Endodermal cell (in vitro differentiated cells): ENCODE results near the gene MFAP3L. TPM values are rescaled to one million over a fixed set of nuclear protein-coding genes. Genes with fewer than 3 reads are reported as not detected.
A peak's percentile ranks its signal among the peaks of the same experiment; 100 is the strongest.

Source experiments
- DNase-seq: peaks from one replicate; pipeline ENCODE4 v3.0.0-alpha.2; 2017
- H3K27ac ChIP-seq: 2 replicates; pipeline ENCODE4 v1.5.1; 2013; ENCODE audit warnings: mild to moderate bottlenecking, low read depth, low read length, moderate library complexity
- H3K27me3 ChIP-seq: 2 replicates; pipeline ENCODE4 v1.6.1; 2013; ENCODE audit warnings: mild to moderate bottlenecking, low read length, moderate library complexity; ENCODE audit not compliant: insufficient read depth, control insufficient read depth, poor library complexity, severe bottlenecking
- H3K36me3 ChIP-seq: 2 replicates; pipeline ENCODE4 v1.7.0; 2013; ENCODE audit warnings: mild to moderate bottlenecking, low read length, moderate library complexity; ENCODE audit not compliant: control insufficient read depth, insufficient read depth
- H3K4me1 ChIP-seq: one replicate; pipeline ENCODE4 v1.7.0; 2013; ENCODE audit warnings: low read length; ENCODE audit not compliant: control insufficient read depth, insufficient read depth
- H3K4me3 ChIP-seq: 2 replicates; pipeline ENCODE4 v1.5.1; 2013; ENCODE audit warnings: mild to moderate bottlenecking, low read length, moderate library complexity
- H3K9ac ChIP-seq: 2 replicates; pipeline ENCODE4 v1.6.1; 2013; ENCODE audit warnings: mild to moderate bottlenecking, low read length, moderate library complexity; ENCODE audit not compliant: poor library complexity, severe bottlenecking; ENCODE audit errors: extremely low read depth
- H3K9me3 ChIP-seq: 2 replicates; pipeline ENCODE4 v1.6.1; 2013; ENCODE audit warnings: mild to moderate bottlenecking, low read length, moderate library complexity; ENCODE audit not compliant: control insufficient read depth
- H3K27ac Mint-ChIP-seq: 2 replicates; pipeline ENCODE4 v1.8.0; 2020; ENCODE audit warnings: mixed read lengths
- H3K27me3 Mint-ChIP-seq: 2 replicates; pipeline ENCODE4 v1.8.0; 2021; ENCODE audit warnings: mild to moderate bottlenecking, mixed read lengths; ENCODE audit not compliant: insufficient read depth
- H3K36me3 Mint-ChIP-seq: 2 replicates; pipeline ENCODE4 v1.8.0; 2020; ENCODE audit warnings: low read depth, mixed read lengths
- H3K4me1 Mint-ChIP-seq: 2 replicates; pipeline ENCODE4 v1.8.0; 2020; ENCODE audit warnings: mixed read lengths
- H3K4me3 Mint-ChIP-seq: 2 replicates; pipeline ENCODE4 v1.8.0; 2020; ENCODE audit warnings: mild to moderate bottlenecking, moderate library complexity, mixed read lengths
- H3K9me3 Mint-ChIP-seq: 2 replicates; pipeline ENCODE4 v1.8.0; 2020; ENCODE audit warnings: mild to moderate bottlenecking, mixed read lengths
- WGBS, 2 experiments: methylation state at CpG; one replicate each; pipeline versions ENCODE4 v1.1.5 to v1.1.7; 2013; ENCODE audit warnings: missing lambda C conversion rate in 2 of 2, mixed read lengths in 1 of 2; ENCODE audit not compliant: insufficient coverage in 1 of 2, insufficient read length in 1 of 2; 5-methylcytosine and 5-hydroxymethylcytosine counted together
- total RNA-seq, 2 donors: library from RNA; stranded (reverse); fragmentation: NEBNext Ultra II Directional in 1 of 2; extraction: Animal tissue kit (Norgen Biotek cat#: 25700) in 1 of 2; gene quantifications; 2 replicates in 1 of 2; 3 replicates in 1 of 2; pipeline ENCODE4 v1.2.1, GENCODE V29; 2021
- TF ChIP-seq, protein P1 (sequence below): fragments of 200-600 bp; sonication (generic); conservative IDR thresholded peaks from 2 replicates; pipeline ENCODE4 v1.5.0; 2021; ENCODE audit warnings: antibody characterized with exemption, mild to moderate bottlenecking

Gene MFAP3L
- total RNA-seq, 2 donors from 2014 or later, result 19.6 to 25.3 TPM

GRCh38 chr4:170030121-170030520 lies 3.9 kb upstream of the MFAP3L start:
- Mint-ChIP-seq H3K4me3 (no peak overlapping the region), H3K4me1 (peaks cover 21% of the 10 kb centered on the region), H3K9me3 (peaks cover 4% of the 10 kb centered on the region), H3K27me3 (peaks cover 31% of the 10 kb centered on the region), H3K36me3 (no peaks in the 10 kb centered on the region), H3K27ac (no peak overlapping the region)
- Histone ChIP-seq H3K36me3 (no peaks in the 10 kb centered on the region), H3K9ac (no peak overlapping the region), H3K4me1 (no peaks in the 10 kb centered on the region), H3K27me3 (peaks cover 31% of the 10 kb centered on the region), H3K9me3 (no peaks in the 10 kb centered on the region), H3K27ac (no peak overlapping the region), H3K4me3 (no peak overlapping the region)
- 80% methylated on average over 1 of the region's 1 CpG; no CpG with 5 or more reads in 1 of the 2 experiments for WGBS, 2 experiments
- no peak for DNase-seq
- TF ChIP-seq, protein P1, sequence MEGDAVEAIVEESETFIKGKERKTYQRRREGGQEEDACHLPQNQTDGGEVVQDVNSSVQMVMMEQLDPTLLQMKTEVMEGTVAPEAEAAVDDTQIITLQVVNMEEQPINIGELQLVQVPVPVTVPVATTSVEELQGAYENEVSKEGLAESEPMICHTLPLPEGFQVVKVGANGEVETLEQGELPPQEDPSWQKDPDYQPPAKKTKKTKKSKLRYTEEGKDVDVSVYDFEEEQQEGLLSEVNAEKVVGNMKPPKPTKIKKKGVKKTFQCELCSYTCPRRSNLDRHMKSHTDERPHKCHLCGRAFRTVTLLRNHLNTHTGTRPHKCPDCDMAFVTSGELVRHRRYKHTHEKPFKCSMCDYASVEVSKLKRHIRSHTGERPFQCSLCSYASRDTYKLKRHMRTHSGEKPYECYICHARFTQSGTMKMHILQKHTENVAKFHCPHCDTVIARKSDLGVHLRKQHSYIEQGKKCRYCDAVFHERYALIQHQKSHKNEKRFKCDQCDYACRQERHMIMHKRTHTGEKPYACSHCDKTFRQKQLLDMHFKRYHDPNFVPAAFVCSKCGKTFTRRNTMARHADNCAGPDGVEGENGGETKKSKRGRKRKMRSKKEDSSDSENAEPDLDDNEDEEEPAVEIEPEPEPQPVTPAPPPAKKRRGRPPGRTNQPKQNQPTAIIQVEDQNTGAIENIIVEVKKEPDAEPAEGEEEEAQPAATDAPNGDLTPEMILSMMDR, result no peak

- Histone ChIP-seq H3K4me3 (peak overlapping the region; percentile 90), H3K9ac (no peak overlapping the region), H3K27ac (no peak overlapping the region), H3K9me3 (no peaks in the 10 kb centered on the region), H3K4me1 (peaks cover 3% of the 10 kb centered on the region), H3K36me3 (no peaks in the 10 kb centered on the region), H3K27me3 (peaks cover 44% of the 10 kb centered on the region)
- Mint-ChIP-seq H3K9me3 (peaks cover 4% of the 10 kb centered on the region), H3K36me3 (peaks cover 7% of the 10 kb centered on the region), H3K27me3 (peaks cover 33% of the 10 kb centered on the region), H3K27ac (peak overlapping the region; percentile 88), H3K4me1 (peaks cover 27% of the 10 kb centered on the region), H3K4me3 (peak overlapping the region; percentile 80)
- TF ChIP-seq, protein P1, result no peak
- peak; percentile 99 for DNase-seq
- WGBS, 2 experiments, result 9 to 10% methylated on average over 10 to 37 of the region's 37 CpGs
These were observed 1.1 kb upstream of the MFAP3L start for GRCh38 chr4:170027181-170027829.

GRCh38 chr4:170025523-170026252 lies 507 bp downstream of the MFAP3L start:
- 2 to 6% methylated on average over 19 to 74 of the region's 74 CpGs for WGBS, 2 experiments
- TF ChIP-seq, protein P1, result no peak
- peak overlapping the region; percentile 77 for H3K4me3 ChIP-seq
- H3K27ac ChIP-seq, result no peak overlapping the region
- H3K4me1 ChIP-seq, result peaks cover 3% of the 10 kb centered on the region
- Mint-ChIP-seq H3K4me1 (peaks cover 35% of the 10 kb centered on the region), H3K27ac (peak overlapping the region; percentile 88), H3K9me3 (peaks cover 4% of the 10 kb centered on the region), H3K27me3 (peaks cover 29% of the 10 kb centered on the region), H3K4me3 (peak overlapping the region; percentile 80), H3K36me3 (peaks cover 9% of the 10 kb centered on the region)
- no peaks in the 10 kb centered on the region for H3K9me3 ChIP-seq
- H3K36me3 ChIP-seq, result no peaks in the 10 kb centered on the region
- H3K9ac ChIP-seq, result peak overlapping the region; percentile 28
- peaks cover 43% of the 10 kb centered on the region for H3K27me3 ChIP-seq
- peak; percentile 67 for DNase-seq
